A673 (cell line): ENCODE results near the gene EEPD1. TPM values are rescaled to one million over a fixed set of nuclear protein-coding genes. Genes with fewer than 3 reads are reported as not detected.

Experiments used
- BruUV-seq: library from RNA; stranded (reverse); fragments of 400-500 nt; replicated peaks from 2 replicates; lab custom pipeline; 2021; lab: Mats Ljungman, UMichigan
- CTCF ChIA-PET: fragments of 300-600 bp; sonication (Branson Sonifier 250); formaldehyde crosslinking; loops from one replicate; lab custom pipeline; 2022; ENCODE audit warnings: antibody characterized with exemption; lab: Charles Lee
- POLR2A ChIA-PET: fragments of 300-600 bp; sonication (Branson Sonifier 250); formaldehyde crosslinking; loops from one replicate; lab custom pipeline; 2022; ENCODE audit warnings: antibody characterized with exemption; ENCODE audit not compliant: low non-redundant PET; lab: Charles Lee
- DNase-seq: peaks from one replicate; pipeline ENCODE4 v3.0.0-alpha.2; 2015; ENCODE audit warnings: low spot score
- H3K27ac ChIP-seq: fragments of 200-600 bp; sonication (generic); 2 replicates; pipeline ENCODE4 v1.5.1; 2016; ENCODE audit warnings: mixed run types, low read depth, mild to moderate bottlenecking, mixed read lengths, antibody characterized with exemption, low read length; ENCODE audit not compliant: poor library complexity, severe bottlenecking
- H3K27me3 ChIP-seq: fragments of 200-600 bp; sonication (generic); replicated peaks from 2 replicates; pipeline ENCODE4 v1.6.1; 2017; ENCODE audit warnings: mixed run types, low read depth, mild to moderate bottlenecking, mixed read lengths, antibody characterized with exemption, low read length; ENCODE audit not compliant: insufficient read depth, poor library complexity
- H3K36me3 ChIP-seq: fragments of 200-600 bp; sonication (generic); 2 replicates; pipeline ENCODE4 v1.6.1; 2016; ENCODE audit warnings: mixed run types, mild to moderate bottlenecking, mixed read lengths, antibody characterized with exemption, low read length; ENCODE audit not compliant: insufficient read depth, poor library complexity, severe bottlenecking
- H3K4me1 ChIP-seq: fragments of 200-600 bp; sonication (generic); 2 replicates; pipeline ENCODE4 v1.6.1; 2017; ENCODE audit warnings: mixed run types, mild to moderate bottlenecking, mixed read lengths, antibody characterized with exemption, low read length; ENCODE audit not compliant: insufficient read depth, poor library complexity, severe bottlenecking
- H3K4me3 ChIP-seq: fragments of 200-600 bp; sonication (generic); 2 replicates; pipeline ENCODE4 v1.5.1; 2016; ENCODE audit warnings: low read depth, mixed run types, mild to moderate bottlenecking, mixed read lengths, low read length; ENCODE audit not compliant: poor library complexity, severe bottlenecking
- H3K9me3 ChIP-seq: fragments of 200-600 bp; sonication (generic); 2 replicates; pipeline ENCODE4 v1.6.1; 2016; ENCODE audit warnings: mixed run types, low read depth, mild to moderate bottlenecking, mixed read lengths, antibody characterized with exemption, low read length; ENCODE audit not compliant: poor library complexity, severe bottlenecking
- EZH2 ChIP-seq: fragments of 200-600 bp; sonication (generic); IDR thresholded peaks from 2 replicates; pipeline ENCODE4 v1.6.1; 2017; ENCODE audit warnings: borderline replicate concordance, low read depth, mild to moderate bottlenecking, mixed read lengths, antibody characterized with exemption, low read length; ENCODE audit not compliant: poor library complexity, severe bottlenecking
- intact Hi-C: fragments of 100-400 bp; cut with micrococcal nuclease; formaldehyde crosslinking; loops from one replicate; pipeline ENCODE4 v1.10.0; 2022; ENCODE audit not compliant: unreplicated experiment
- total RNA-seq: library from RNA; stranded (reverse); gene quantifications from 2 replicates; pipeline ENCODE4 v1.2.3, GENCODE V29; 2021
- TF ChIP-seq, protein P1 (sequence below): fragments of 300-800, 200-600 bp; sonication (generic); conservative IDR thresholded peaks from 2 replicates; pipeline ENCODE4 v1.5.1; 2017; ENCODE audit warnings: low read depth, mild to moderate bottlenecking, antibody characterized with exemption, low read length, moderate library complexity, mixed read lengths

The EEPD1 gene
- total RNA-seq, 1 experiment from 2014 or later, result 2.5 TPM

GRCh38 chr7:36336390-36336789, 183.3 kb downstream of the EEPD1 start:
- Histone ChIP-seq H3K27ac (no peak overlapping the region), H3K9me3 (no peaks in the 10 kb centered on the region), H3K27me3 (no peaks in the 10 kb centered on the region), H3K4me3 (no peak overlapping the region), H3K4me1 (no peaks in the 10 kb centered on the region), H3K36me3 (no peaks in the 10 kb centered on the region)
- ChIA-PET POLR2A (no interaction called here), CTCF (no interaction called here)
- DNase-seq, result no peak
- TF ChIP-seq EZH2, result no peak
- TF ChIP-seq, protein P1, sequence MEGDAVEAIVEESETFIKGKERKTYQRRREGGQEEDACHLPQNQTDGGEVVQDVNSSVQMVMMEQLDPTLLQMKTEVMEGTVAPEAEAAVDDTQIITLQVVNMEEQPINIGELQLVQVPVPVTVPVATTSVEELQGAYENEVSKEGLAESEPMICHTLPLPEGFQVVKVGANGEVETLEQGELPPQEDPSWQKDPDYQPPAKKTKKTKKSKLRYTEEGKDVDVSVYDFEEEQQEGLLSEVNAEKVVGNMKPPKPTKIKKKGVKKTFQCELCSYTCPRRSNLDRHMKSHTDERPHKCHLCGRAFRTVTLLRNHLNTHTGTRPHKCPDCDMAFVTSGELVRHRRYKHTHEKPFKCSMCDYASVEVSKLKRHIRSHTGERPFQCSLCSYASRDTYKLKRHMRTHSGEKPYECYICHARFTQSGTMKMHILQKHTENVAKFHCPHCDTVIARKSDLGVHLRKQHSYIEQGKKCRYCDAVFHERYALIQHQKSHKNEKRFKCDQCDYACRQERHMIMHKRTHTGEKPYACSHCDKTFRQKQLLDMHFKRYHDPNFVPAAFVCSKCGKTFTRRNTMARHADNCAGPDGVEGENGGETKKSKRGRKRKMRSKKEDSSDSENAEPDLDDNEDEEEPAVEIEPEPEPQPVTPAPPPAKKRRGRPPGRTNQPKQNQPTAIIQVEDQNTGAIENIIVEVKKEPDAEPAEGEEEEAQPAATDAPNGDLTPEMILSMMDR, result no peak
- no TSS peak for BruUV-seq
- intact Hi-C loops, result no loop called here

DNA sequence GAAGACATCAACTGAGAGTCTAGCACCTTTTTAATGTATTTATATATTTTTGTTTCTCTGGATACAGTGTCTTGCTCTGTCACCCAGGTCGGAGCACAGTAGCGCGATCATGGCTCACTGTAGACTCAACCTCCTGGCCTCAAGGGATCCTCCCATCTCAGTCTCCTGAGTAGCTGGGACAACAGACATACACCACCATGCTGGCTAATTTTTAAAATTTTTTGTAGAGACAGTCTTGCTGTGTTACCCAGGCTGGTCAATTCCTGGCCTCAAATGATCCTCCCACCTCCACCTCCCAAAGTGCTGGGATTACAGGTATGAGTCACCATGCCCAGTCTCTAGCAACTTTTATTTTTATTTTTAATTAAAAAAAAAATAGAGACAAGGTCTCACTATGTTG, 185.2 kb downstream of the EEPD1 start:
- CTCF ChIA-PET, result no interaction called here
- intact Hi-C loops, result no loop called here
- BruUV-seq, result no TSS peak
- Histone ChIP-seq H3K4me3 (no peak overlapping the region), H3K36me3 (no peaks in the 10 kb centered on the region), H3K9me3 (no peaks in the 10 kb centered on the region), H3K27ac (no peak overlapping the region), H3K4me1 (no peaks in the 10 kb centered on the region), H3K27me3 (no peaks in the 10 kb centered on the region)
- POLR2A ChIA-PET, result no interaction called here
- TF ChIP-seq EZH2, result no peak
- TF ChIP-seq, protein P1, result no peak
- no peak for DNase-seq

GRCh38 chr7:36343548-36343947, 190.5 kb downstream of the EEPD1 start:
- Histone ChIP-seq H3K4me1 (no peaks in the 10 kb centered on the region), H3K36me3 (no peaks in the 10 kb centered on the region), H3K4me3 (no peak overlapping the region), H3K9me3 (no peaks in the 10 kb centered on the region), H3K27me3 (no peaks in the 10 kb centered on the region), H3K27ac (no peak overlapping the region)
- POLR2A ChIA-PET, result no interaction called here
- TF ChIP-seq, protein P1, result no peak
- TF ChIP-seq EZH2, result no peak
- DNase-seq, result no peak
- CTCF ChIA-PET, result no interaction called here
- BruUV-seq, result no TSS peak
- intact Hi-C loops, result no loop called here
